ENCODE measurements around the gene UQCR11. TPM values are rescaled to one million over a fixed set of nuclear protein-coding genes. Genes with fewer than 3 reads are reported as not detected.

UQCR11 gene
- total RNA-seq, 6 donors from 2014 or later: 10.5 to 216 (median 67.3) TPM

DNA sequence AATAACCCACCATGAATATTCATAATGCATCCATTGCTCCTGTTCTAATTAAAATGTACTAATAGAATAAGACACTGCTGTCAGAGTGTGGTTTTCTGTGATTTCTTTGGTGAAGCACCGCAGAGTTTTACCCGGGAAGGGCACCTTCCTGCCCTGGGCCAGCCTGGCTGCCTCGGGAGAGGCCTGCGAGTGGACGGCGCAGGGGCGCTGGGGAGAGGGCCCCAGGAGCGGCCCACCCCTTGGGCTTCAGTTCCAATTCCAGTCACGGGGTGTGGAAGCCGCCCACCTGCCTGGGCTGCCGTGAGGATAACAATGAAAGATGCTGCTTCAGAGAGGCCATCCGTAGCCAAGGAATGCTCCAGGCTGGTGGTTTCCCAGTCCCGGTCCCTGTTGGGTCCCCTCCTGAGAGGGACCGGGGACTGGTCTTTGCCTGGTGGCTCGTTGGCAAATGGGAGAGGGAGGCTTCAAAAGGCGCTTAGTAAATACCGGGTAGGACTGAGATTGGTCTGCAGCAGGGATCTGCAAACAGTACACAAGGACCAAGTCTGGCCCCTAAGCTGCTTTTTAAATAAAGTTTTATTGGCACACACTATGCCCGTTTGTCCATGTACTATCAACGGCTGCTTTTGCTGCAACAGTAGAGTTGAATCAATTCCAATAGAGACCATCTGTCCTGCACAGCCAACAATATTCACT, 29.1 kb upstream of the UQCR11 start:
- no peak overlapping the region for H3K27ac ChIP-seq
- H3K9me3 ChIP-seq: no peaks in the 10 kb centered on the region
- H3K4me3 ChIP-seq: no peak overlapping the region
- H3K27me3 ChIP-seq: no peaks in the 10 kb centered on the region
- ATAC-seq (ENCODE audit: low FRiP score in 2 of 2) (no peak), DNase-seq (peak in 1 of 2 donors; percentile 59)
- TF ChIP-seq POLR2A (IDR thresholded peaks at IDR 0.05): no peak
- no peak for TF ChIP-seq CTCF (IDR thresholded peaks at IDR 0.05)
- TF ChIP-seq POLR2AphosphoS5 (IDR thresholded peaks at IDR 0.05): no peak
- TF ChIP-seq EP300 (IDR thresholded peaks at IDR 0.05): no peak
- WGBS, 2 donors: 91 to 96% methylated on average over 16 to 19 of the region's 19 CpGs
- H3K36me3 ChIP-seq: peaks cover 0 to 60% (median 31%) of the 10 kb centered on the region in 4 donors
- H3K4me1 ChIP-seq: no peaks in the 10 kb centered on the region

DNA sequence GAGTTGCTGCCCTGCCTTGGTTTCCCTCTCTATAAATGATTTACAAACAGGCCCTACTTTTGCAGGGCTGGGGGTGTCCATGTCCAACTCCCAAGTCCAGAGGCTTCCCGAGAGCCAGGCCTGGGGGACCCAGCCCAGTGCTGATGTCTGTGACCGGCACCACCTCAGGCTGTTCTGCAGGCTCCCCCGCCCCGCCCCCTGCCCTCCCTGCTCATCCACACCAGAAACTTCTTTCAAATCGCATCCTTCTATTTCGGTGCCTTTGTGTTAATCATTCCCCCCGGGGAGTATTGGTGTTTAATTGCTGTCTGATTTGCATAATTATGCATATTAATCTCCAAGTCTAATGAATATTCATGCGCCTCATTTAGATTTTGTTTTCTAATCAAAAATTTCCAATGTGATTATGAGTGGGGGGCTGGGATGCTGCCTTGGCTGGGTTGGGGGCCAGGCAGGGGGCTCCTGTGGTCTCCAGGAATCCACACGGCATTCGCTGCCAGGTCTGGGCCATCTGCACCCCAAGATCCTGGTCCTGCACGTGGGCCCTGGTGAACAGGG, 28.1 kb upstream of the UQCR11 start:
- Histone ChIP-seq H3K4me1 (no peaks in the 10 kb centered on the region), H3K36me3 (peaks cover 0 to 55% (median 27%) of the 10 kb centered on the region in 4 donors), H3K27me3 (no peaks in the 10 kb centered on the region), H3K27ac (no peak overlapping the region), H3K4me3 (no peak overlapping the region), H3K9me3 (no peaks in the 10 kb centered on the region)
- ATAC-seq (ENCODE audit: low FRiP score in 2 of 2) (peak in 1 of 2 donors; percentile 4), DNase-seq (no peak)
- 95 to 96% methylated on average over 11 of the region's 11 CpGs for WGBS, 2 donors
- TF ChIP-seq CTCF (IDR thresholded peaks at IDR 0.05) (no peak), EP300 (IDR thresholded peaks at IDR 0.05) (no peak)

GRCh38 chr19:1632462-1633268, 27.4 kb upstream of the UQCR11 start:
- peaks cover 0 to 49% (median 27%) of the 10 kb centered on the region in 4 donors for H3K36me3 ChIP-seq
- ATAC-seq (ENCODE audit: low FRiP score in 2 of 2): peak in 1 of 2 donors; percentile 4
- no peaks in the 10 kb centered on the region for H3K9me3 ChIP-seq

GRCh38 chr19:1631557-1632100, 26.4 kb upstream of the UQCR11 start:
- H3K36me3 ChIP-seq: peaks cover 0 to 52% (median 29%) of the 10 kb centered on the region in 4 donors
- TF ChIP-seq EP300 (IDR thresholded peaks at IDR 0.05): no peak
- TF ChIP-seq POLR2AphosphoS5 (IDR thresholded peaks at IDR 0.05): no peak
- TF ChIP-seq POLR2A (IDR thresholded peaks at IDR 0.05): no peak
- no peak for TF ChIP-seq CTCF (IDR thresholded peaks at IDR 0.05)
- H3K4me1 ChIP-seq: no peaks in the 10 kb centered on the region
- WGBS, 2 donors: 95 to 96% methylated on average over 15 to 29 of the region's 31 CpGs
- no peaks in the 10 kb centered on the region for H3K27me3 ChIP-seq
- no peak overlapping the region for H3K4me3 ChIP-seq
- no peaks in the 10 kb centered on the region for H3K9me3 ChIP-seq
- no peak overlapping the region for H3K27ac ChIP-seq
- peak in 1 of 2 donors; percentile 76 for DNase-seq
- no peak for ATAC-seq (ENCODE audit: low FRiP score in 2 of 2)

More at GRCh38 chr19:1632462-1633268, 27.4 kb upstream of the UQCR11 start:
- 88 to 95% methylated on average over 17 to 18 of the region's 26 CpGs for WGBS, 2 donors
- Histone ChIP-seq H3K27ac (no peak overlapping the region), H3K4me3 (no peak overlapping the region), H3K27me3 (no peaks in the 10 kb centered on the region), H3K4me1 (no peaks in the 10 kb centered on the region)
- TF ChIP-seq POLR2A (IDR thresholded peaks at IDR 0.05) (no peak), EP300 (IDR thresholded peaks at IDR 0.05) (no peak), POLR2AphosphoS5 (IDR thresholded peaks at IDR 0.05) (no peak), CTCF (IDR thresholded peaks at IDR 0.05) (no peak)
- peak in 1 of 2 donors; percentile 62 for DNase-seq

Measured in upper lobe of left lung (tissue), 6 donors.